Measurements from ENCODE around the gene ASTN1. TPM values are rescaled to one million over a fixed set of nuclear protein-coding genes. Genes with fewer than 3 reads are reported as not detected.

Gene ASTN1
- total RNA-seq, 1 experiment from 2014 or later: not detected

- Histone ChIP-seq H3K9me2 (replicated peaks; ENCODE audit: low read length) (no peaks in the 10 kb centered on the region), H3K9me3 (ENCODE audit: low read length) (no peaks in the 10 kb centered on the region), H3K27me3 (ENCODE audit: low read length) (no peaks in the 10 kb centered on the region), H3K4me3 (ENCODE audit: low read length) (no peak overlapping the region), H3K9ac (ENCODE audit: low read length) (no peak overlapping the region), H3K36me3 (ENCODE audit: low read depth, low read length) (no peaks in the 10 kb centered on the region), H3K79me2 (ENCODE audit: low read length) (no peaks in the 10 kb centered on the region), H3F3A (ENCODE audit: low read length, unreplicated experiment) (no peaks in the 10 kb centered on the region), H4K20me1 (ENCODE audit: low read length) (no peaks in the 10 kb centered on the region), H3K27ac (ENCODE audit: low read length) (no peak overlapping the region), H2AFZ (ENCODE audit: low read length) (no peak overlapping the region), H3K4me2 (ENCODE audit: low read length) (no peak overlapping the region), H3K4me1 (ENCODE audit: insufficient read depth, low read length) (peaks cover 10% of the 10 kb centered on the region; the same call in 1 of the 2 replicates)
- no TSS peak for BruUV-seq (replicated peaks)
- ATAC-seq: no peak
- intact Hi-C loops (cut with micrococcal nuclease): no loop called here
- POLR2A ChIA-PET (ENCODE audit: unreplicated experiment): no interaction called here
- DNase-seq: no peak
- TF ChIP-seq CTCF (conservative IDR thresholded peaks at IDR 0.05; ENCODE audit: low read depth, low read length) (no peak), EZH2phosphoT487 (IDR thresholded peaks at IDR 0.05; ENCODE audit: borderline replicate concordance, low read length) (no peak), EZH2 (IDR thresholded peaks at IDR 0.05; ENCODE audit: low read length, unreplicated experiment) (no peak)
- CTCF ChIA-PET: no interaction called here
These were observed 120.9 kb downstream of the ASTN1 start for GRCh38 chr1:177043597-177043996.

- DNase-seq: no peak
- intact Hi-C loops (cut with micrococcal nuclease): no loop called here
- no peaks in the 10 kb centered on the region for H3K36me3 ChIP-seq (ENCODE audit: low read depth, low read length)
- no peak overlapping the region for H3K4me3 ChIP-seq (ENCODE audit: low read length)
- ChIA-PET CTCF (no interaction called here), POLR2A (ENCODE audit: unreplicated experiment) (no interaction called here)
- H3K79me2 ChIP-seq (ENCODE audit: low read length): no peaks in the 10 kb centered on the region
- TF ChIP-seq EZH2 (IDR thresholded peaks at IDR 0.05; ENCODE audit: low read length, unreplicated experiment): no peak
- no peak for TF ChIP-seq CTCF (conservative IDR thresholded peaks at IDR 0.05; ENCODE audit: low read depth, low read length)
- no peak for TF ChIP-seq EZH2phosphoT487 (IDR thresholded peaks at IDR 0.05; ENCODE audit: borderline replicate concordance, low read length)
- no peaks in the 10 kb centered on the region for H3K9me2 ChIP-seq (replicated peaks; ENCODE audit: low read length)
- no peak for ATAC-seq
- H3F3A ChIP-seq (ENCODE audit: low read length, unreplicated experiment): no peaks in the 10 kb centered on the region
- BruUV-seq (replicated peaks): no TSS peak
- H3K9ac ChIP-seq (ENCODE audit: low read length): no peak overlapping the region
- H4K20me1 ChIP-seq (ENCODE audit: low read length): no peaks in the 10 kb centered on the region
- H3K27me3 ChIP-seq (ENCODE audit: low read length): no peaks in the 10 kb centered on the region
- no peaks in the 10 kb centered on the region for H3K4me1 ChIP-seq (ENCODE audit: insufficient read depth, low read length)
- H3K4me2 ChIP-seq (ENCODE audit: low read length): no peak overlapping the region
- no peak overlapping the region for H2AFZ ChIP-seq (ENCODE audit: low read length)
- H3K9me3 ChIP-seq (ENCODE audit: low read length): no peaks in the 10 kb centered on the region
- H3K27ac ChIP-seq (ENCODE audit: low read length): no peak overlapping the region
These were observed 128.9 kb downstream of the ASTN1 start for GRCh38 chr1:177035586-177035985.

- H3K4me2 ChIP-seq (ENCODE audit: low read length): no peak overlapping the region
- H3F3A ChIP-seq (ENCODE audit: low read length, unreplicated experiment): no peaks in the 10 kb centered on the region
- ChIA-PET CTCF (no interaction called here), POLR2A (ENCODE audit: unreplicated experiment) (no interaction called here)
- H3K4me3 ChIP-seq (ENCODE audit: low read length): no peak overlapping the region
- no peaks in the 10 kb centered on the region for H3K9me3 ChIP-seq (ENCODE audit: low read length)
- no peak overlapping the region for H2AFZ ChIP-seq (ENCODE audit: low read length)
- H3K79me2 ChIP-seq (ENCODE audit: low read length): no peaks in the 10 kb centered on the region
- no peaks in the 10 kb centered on the region for H3K36me3 ChIP-seq (ENCODE audit: low read depth, low read length)
- no peak overlapping the region for H3K9ac ChIP-seq (ENCODE audit: low read length)
- no peaks in the 10 kb centered on the region for H3K4me1 ChIP-seq (ENCODE audit: insufficient read depth, low read length)
- intact Hi-C loops (cut with micrococcal nuclease): no loop called here
- BruUV-seq (replicated peaks): no TSS peak
- H3K9me2 ChIP-seq (replicated peaks; ENCODE audit: low read length): no peaks in the 10 kb centered on the region
- TF ChIP-seq CTCF (conservative IDR thresholded peaks at IDR 0.05; ENCODE audit: low read depth, low read length): no peak
- no peak for TF ChIP-seq EZH2 (IDR thresholded peaks at IDR 0.05; ENCODE audit: low read length, unreplicated experiment)
- TF ChIP-seq EZH2phosphoT487 (IDR thresholded peaks at IDR 0.05; ENCODE audit: borderline replicate concordance, low read length): no peak
- ATAC-seq (no peak), DNase-seq (no peak)
- no peaks in the 10 kb centered on the region for H3K27me3 ChIP-seq (ENCODE audit: low read length)
- H4K20me1 ChIP-seq (ENCODE audit: low read length): no peaks in the 10 kb centered on the region
- no peak overlapping the region for H3K27ac ChIP-seq (ENCODE audit: low read length)
These were observed 130.9 kb downstream of the ASTN1 start for GRCh38 chr1:177033628-177034027.
